Endothelial cell of umbilical vein (primary cell): ENCODE results near the gene SPRED2. TPM values are rescaled to one million over a fixed set of nuclear protein-coding genes. Genes with fewer than 3 reads are reported as not detected.
A peak's percentile ranks its signal among the peaks of the same experiment; 100 is the strongest.

ENCODE experiments used
- BruUV-seq: library from RNA; stranded (reverse); fragments of 400-500 nt; replicated peaks from 2 replicates; lab custom pipeline; 2021; lab: Mats Ljungman, UMichigan
- CTCF ChIA-PET: fragments of 300-600, 350-600 bp; sonication (Branson Sonifier 250); formaldehyde crosslinking; loops from one replicate; lab custom pipeline; 2021; ENCODE audit warnings: antibody characterized with exemption, inconsistent platforms; lab: Charles Lee
- POLR2A ChIA-PET: fragments of 300-600, 350-600 bp; sonication (Branson Sonifier 250); formaldehyde crosslinking; loops from one replicate; lab custom pipeline; 2021; ENCODE audit warnings: antibody characterized with exemption, inconsistent platforms; lab: Charles Lee
- DNase-seq: peaks from one replicate; pipeline ENCODE4 v3.0.0-alpha.2; 2011; ENCODE audit warnings: low read depth, low spot score
- FAIRE-seq: peaks from 2 replicates; lab custom pipeline; 2011; peaks lifted over from hg19 to GRCh38; lab: Jason Lieb, UNC
- H2AFZ ChIP-seq: 2 replicates; pipeline ENCODE4 v1.6.0; 2012; ENCODE audit warnings: low read depth, low read length, control low read depth, inconsistent platforms
- H3K27ac ChIP-seq: 2 replicates; pipeline ENCODE4 v1.5.1; 2011; ENCODE audit warnings: low read depth, mild to moderate bottlenecking, control low read depth, low read length, moderate library complexity; ENCODE audit not compliant: insufficient read depth
- H3K27me3 ChIP-seq, 2 experiments: 2 replicates each; pipeline versions ENCODE4 v1.6.0 to v1.6.1; 2011; ENCODE audit warnings: low read length in 2 of 2, mixed read lengths in 1 of 2; ENCODE audit not compliant: control insufficient read depth in 2 of 2, insufficient read depth in 2 of 2
- H3K36me3 ChIP-seq, 2 experiments: 2 replicates in 1 of 2; 3 replicates in 1 of 2; pipeline ENCODE4 v1.5.1; 2011; ENCODE audit warnings: low read length in 2 of 2, mild to moderate bottlenecking in 1 of 2, moderate library complexity in 1 of 2; ENCODE audit not compliant: control insufficient read depth in 2 of 2, insufficient read depth in 2 of 2; ENCODE audit errors: extremely low read depth in 1 of 2
- H3K4me1 ChIP-seq: 3 replicates; pipeline ENCODE4 v1.5.1; 2011; ENCODE audit warnings: mild to moderate bottlenecking, low read length; ENCODE audit not compliant: control insufficient read depth, insufficient read depth; ENCODE audit errors: extremely low read depth
- H3K4me2 ChIP-seq: 2 replicates; pipeline ENCODE4 v1.6.1; 2011; ENCODE audit warnings: low read length, control low read depth, mixed read lengths; ENCODE audit not compliant: insufficient read depth
- H3K4me3 ChIP-seq, 3 experiments: fragments of 200-600 bp in 1 of 3; sonication (generic), shearing (Covaris generic) in 1 of 3; replicated peaks in 1 of 3; 2 replicates each; pipeline ENCODE4 v1.5.1; 2011 to 2016; ENCODE audit warnings: control low read depth in 3 of 3, low read length in 3 of 3, mild to moderate bottlenecking in 2 of 3, inconsistent platforms in 1 of 3, low read depth in 1 of 3, moderate library complexity in 1 of 3; ENCODE audit not compliant: insufficient read depth in 1 of 3
- H3K79me2 ChIP-seq: 2 replicates; pipeline ENCODE4 v1.6.0; 2012; ENCODE audit warnings: low read length, inconsistent platforms; ENCODE audit not compliant: control insufficient read depth, insufficient read depth
- H3K9ac ChIP-seq: replicated peaks from 2 replicates; pipeline ENCODE3; 2011; ENCODE audit warnings: low read length, control low read depth; ENCODE audit not compliant: insufficient read depth; ENCODE audit errors: extremely low read depth
- H3K9me1 ChIP-seq: replicated peaks from 3 replicates; pipeline ENCODE4 v1.6.0; 2011; ENCODE audit warnings: mild to moderate bottlenecking, low read length; ENCODE audit not compliant: control insufficient read depth, insufficient read depth; ENCODE audit errors: extremely low read depth
- H3K9me3 ChIP-seq: replicated peaks from 2 replicates; pipeline ENCODE4 v1.5.1; 2012; ENCODE audit warnings: low read length, inconsistent platforms; ENCODE audit not compliant: control insufficient read depth, insufficient read depth
- H4K20me1 ChIP-seq: replicated peaks from 2 replicates; pipeline ENCODE3; 2011; ENCODE audit warnings: mild to moderate bottlenecking, low read length; ENCODE audit not compliant: control insufficient read depth, insufficient read depth; ENCODE audit errors: extremely low read depth
- CTCF ChIP-seq, 2 donors: IDR thresholded peaks; 1 replicate in 1 of 2; 2 replicates in 1 of 2; pipeline ENCODE4 v1.5.1; 2011; ENCODE audit warnings: low read length in 2 of 2, mild to moderate bottlenecking in 2 of 2, moderate library complexity in 2 of 2, control low read depth in 1 of 2, inconsistent platforms in 1 of 2, low read depth in 1 of 2; ENCODE audit not compliant: insufficient read depth in 1 of 2; ENCODE audit errors: extremely low read depth in 1 of 2
- EZH2 ChIP-seq: IDR thresholded peaks from 2 replicates; pipeline ENCODE4 v1.6.1; 2012; ENCODE audit warnings: borderline replicate concordance, low read depth, mild to moderate bottlenecking, moderate library complexity, low read length, inconsistent platforms; ENCODE audit not compliant: severe bottlenecking
- FOS ChIP-seq: IDR thresholded peaks from 2 replicates; pipeline ENCODE4 v1.6.1; 2011; ENCODE audit warnings: mild to moderate bottlenecking, low read length, moderate library complexity, borderline replicate concordance; ENCODE audit not compliant: insufficient read depth
- GATA2 ChIP-seq: IDR thresholded peaks from 2 replicates; pipeline ENCODE4 v1.7.0; 2011; ENCODE audit warnings: low read depth, mild to moderate bottlenecking, moderate library complexity, mixed read lengths, low read length; ENCODE audit not compliant: insufficient read length, insufficient read depth
- JUN ChIP-seq: IDR thresholded peaks from 2 replicates; pipeline ENCODE4 v1.6.1; 2011; ENCODE audit warnings: borderline replicate concordance, low read depth; ENCODE audit not compliant: insufficient read length, insufficient read depth
- MAX ChIP-seq: IDR thresholded peaks from 2 replicates; pipeline ENCODE4 v1.6.1; 2011; ENCODE audit not compliant: insufficient read depth, insufficient read length
- MYC ChIP-seq: IDR thresholded peaks from one replicate; pipeline ENCODE4 v1.6.1; 2011; ENCODE audit warnings: mild to moderate bottlenecking, low read depth, low read length
- POLR2A ChIP-seq: IDR thresholded peaks from 2 replicates; pipeline ENCODE4 v1.6.1; 2012; ENCODE audit warnings: low read depth, mild to moderate bottlenecking, control low read depth, low read length
- POLR2AphosphoS5 ChIP-seq: IDR thresholded peaks from 2 replicates; pipeline ENCODE4 v1.6.1; 2012; ENCODE audit warnings: low read depth, mild to moderate bottlenecking, control low read depth, low read length, moderate library complexity; ENCODE audit not compliant: insufficient read depth
- dilution Hi-C: fragments of 300-500 bp; cut with MboI; formaldehyde crosslinking; loops from one replicate; pipeline ENCODE4 v1.15.0; 2019; ENCODE audit warnings: low sequenced_read_pairs; ENCODE audit not compliant: extremely low pct_ligation_motif_present
- intact Hi-C: fragments of 100-400 bp; cut with micrococcal nuclease; formaldehyde crosslinking; loops from one replicate; pipeline ENCODE4 v1.10.0; 2022
- polyA plus RNA-seq, 4 experiments: library from polyadenylated mRNA; depleted of rRNA in 3 of 4; stranded (reverse) in 3 of 4; unstranded in 1 of 4; fragments of >200 nt; gene quantifications; 2 replicates each; pipeline versions ENCODE4 v1.2.1 to v1.2.3, GENCODE V29; 2011 to 2012; ENCODE audit warnings: missing spikeins in 1 of 4
- total RNA-seq: library from RNA; stranded (reverse); gene quantifications from 2 replicates; pipeline ENCODE4 v1.2.3, GENCODE V29; 2021

The SPRED2 gene
- total and polyA plus RNA-seq, 2 donors (not counting 3 experiments of a cell fraction or from before 2014, with no cell fraction given) = 3.6 to 9.6 TPM

DNA sequence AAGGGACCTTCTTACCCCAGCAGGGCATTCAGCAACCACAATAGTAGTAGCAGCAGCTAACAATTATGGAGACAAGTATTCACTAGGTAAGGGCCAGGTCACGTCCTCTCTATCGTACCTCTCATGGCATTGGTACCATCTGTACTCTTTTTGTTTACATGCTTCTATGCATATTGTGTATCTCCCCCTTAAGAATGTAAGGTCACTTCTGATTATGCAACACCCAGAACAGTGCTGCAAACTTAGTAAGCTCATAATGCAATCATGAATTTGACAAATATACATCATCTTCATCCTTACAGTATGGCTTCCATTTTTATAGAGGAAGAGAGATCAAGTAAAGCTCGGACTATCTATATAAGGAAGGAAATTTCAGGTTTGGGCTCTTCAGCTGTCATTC is 46.1 kb downstream of the SPRED2 start:
- CTCF ChIA-PET = interaction anchor here (0.6 to 1.9 kb wide), 3 partner anchors 25 to 121 kb away, joined by 3 to 4 read pairs (median 3); no protein-coding TSS in a partner anchor
- no peak overlapping the region for H3K4me3 ChIP-seq
- TF ChIP-seq POLR2A (no peak), MAX (no peak), FOS (no peak), CTCF (IDR thresholded peaks at IDR 0.05; ENCODE audit: extremely low read depth in 1 of 2, insufficient read depth in 1 of 2, low read depth in 1 of 2, low read length in 2 of 2) (no peak), POLR2AphosphoS5 (no peak), JUN (no peak), GATA2 (no peak), EZH2 (no peak), MYC (no peak)
- DNase-seq (no peak), FAIRE-seq (peak; percentile 44)
- no peak overlapping the region for H2AFZ ChIP-seq
- H3K27ac ChIP-seq = no peak overlapping the region
- H3K79me2 ChIP-seq = no peaks in the 10 kb centered on the region
- POLR2A ChIA-PET = interaction anchor here (0.7 to 0.8 kb wide), 2 partner anchors 36 to 165 kb away, joined by 3 to 4 read pairs; no protein-coding TSS in a partner anchor
- dilution Hi-C loops (no loop called here), intact Hi-C loops (no loop called here)
- H3K4me1 ChIP-seq = peaks cover 16% of the 10 kb centered on the region
- H3K4me2 ChIP-seq = no peak overlapping the region
- H3K36me3 ChIP-seq = no peaks in the 10 kb centered on the region
- H3K9ac ChIP-seq = no peak overlapping the region
- BruUV-seq = no TSS peak
- peaks cover 51 to 59% of the 10 kb centered on the region in 2 experiments for H3K27me3 ChIP-seq
- no peaks in the 10 kb centered on the region for H3K9me1 ChIP-seq
- H4K20me1 ChIP-seq = peaks cover 4% of the 10 kb centered on the region
- H3K9me3 ChIP-seq = no peaks in the 10 kb centered on the region
